NCI-H774 (cell line): Measurements from ENCODE around the gene RNU2-63P.
A peak's percentile ranks its signal among the peaks of the same experiment; 100 is the strongest.
"Not testable (repeated sequence)": the region's sequence is repeated elsewhere in the genome, so short reads cannot be mapped to it uniquely, and the experiment has no call there.

Experiments
- DNase-seq: peaks from one replicate; lab custom pipeline; 2025; lab: John Stamatoyannopoulos, UW

RNU2-63P gene

DNA sequence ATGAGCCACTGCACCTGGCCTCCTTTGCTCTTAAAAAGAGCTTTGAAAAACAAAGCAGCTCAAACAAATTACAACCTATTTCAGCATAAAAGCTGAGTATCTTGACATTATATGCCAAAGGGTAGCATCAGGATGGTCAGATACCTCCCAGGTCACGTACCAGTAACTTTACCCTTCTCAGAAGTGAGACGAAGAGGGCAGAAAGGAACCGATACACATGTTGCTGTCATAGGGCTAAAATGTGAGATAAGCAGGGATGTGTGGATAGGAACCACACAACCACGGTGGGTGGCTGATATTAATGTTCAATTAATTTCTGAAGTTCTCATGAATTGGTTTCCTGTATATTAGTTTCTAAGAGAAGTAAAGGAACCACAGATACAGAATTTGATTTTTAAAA is 12.6 kb upstream of the RNU2-63P start:
- no peak for DNase-seq

DNA sequence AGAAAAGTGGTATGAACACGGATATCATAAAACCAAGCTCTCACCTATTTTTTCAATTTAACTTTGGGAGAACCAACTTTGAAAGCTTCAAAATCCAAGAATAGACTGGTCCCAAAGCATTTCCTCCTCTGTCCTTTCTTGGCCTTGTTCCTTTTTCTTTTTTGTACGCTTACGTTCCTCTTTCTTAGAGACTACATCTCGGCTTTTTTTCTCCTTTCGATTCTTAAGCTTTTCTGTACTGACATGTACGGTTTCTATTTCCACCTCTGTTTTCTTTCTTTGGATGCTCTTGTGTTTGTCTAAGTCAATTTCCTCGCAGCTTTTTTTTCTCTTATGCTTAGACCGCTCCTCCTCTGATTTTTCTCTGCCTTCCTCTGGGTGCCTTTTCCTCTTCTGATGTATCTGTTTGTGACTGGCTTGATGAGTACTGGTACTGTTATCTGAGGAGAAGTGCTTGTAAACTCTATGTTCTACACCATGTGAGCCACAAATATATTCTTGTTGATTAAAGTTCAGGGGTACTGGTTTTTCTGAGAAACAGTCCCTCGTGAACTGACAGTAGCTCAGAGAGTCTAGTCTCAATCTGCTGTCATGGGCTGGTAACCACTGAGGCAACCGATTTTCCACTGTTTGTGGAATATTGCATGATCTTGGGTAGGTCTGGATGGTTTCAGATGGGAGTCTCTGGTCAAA is 11.5 kb upstream of the RNU2-63P start:
- no peak for DNase-seq

DNA sequence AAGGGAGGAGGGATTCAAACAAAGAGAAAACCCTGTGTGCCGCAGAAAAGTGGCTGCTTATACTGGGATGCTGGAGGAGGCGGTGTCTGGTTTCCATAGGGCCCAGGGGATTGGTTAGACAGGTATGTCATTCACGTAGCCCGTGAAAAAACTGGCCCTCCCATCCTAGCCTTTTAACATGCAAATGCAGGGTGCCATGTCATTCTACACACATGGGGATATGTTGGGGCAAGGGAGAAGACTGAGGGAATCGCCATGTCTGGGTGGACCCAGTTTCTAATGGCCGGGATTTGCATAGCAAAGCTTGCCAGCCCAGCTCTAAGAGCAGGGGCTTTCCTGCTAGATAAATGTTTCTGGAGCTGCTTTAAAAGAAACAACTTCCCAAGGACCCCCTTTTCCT is 8.2 kb upstream of the RNU2-63P start:
- no peak for DNase-seq

DNA sequence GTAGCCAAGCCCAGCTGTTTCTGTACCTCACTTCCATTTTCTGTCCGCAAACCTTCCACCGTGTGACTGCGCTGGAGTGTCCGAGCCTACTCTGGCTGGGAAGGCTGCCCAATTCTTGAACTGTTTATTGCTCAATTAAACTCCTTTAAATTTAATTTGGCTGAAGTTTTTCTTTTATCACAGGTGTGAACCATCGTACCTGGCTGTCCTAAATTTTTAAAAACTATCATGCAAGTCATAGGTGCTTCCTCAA is 6.2 kb upstream of the RNU2-63P start:
- DNase-seq, result no peak

DNA sequence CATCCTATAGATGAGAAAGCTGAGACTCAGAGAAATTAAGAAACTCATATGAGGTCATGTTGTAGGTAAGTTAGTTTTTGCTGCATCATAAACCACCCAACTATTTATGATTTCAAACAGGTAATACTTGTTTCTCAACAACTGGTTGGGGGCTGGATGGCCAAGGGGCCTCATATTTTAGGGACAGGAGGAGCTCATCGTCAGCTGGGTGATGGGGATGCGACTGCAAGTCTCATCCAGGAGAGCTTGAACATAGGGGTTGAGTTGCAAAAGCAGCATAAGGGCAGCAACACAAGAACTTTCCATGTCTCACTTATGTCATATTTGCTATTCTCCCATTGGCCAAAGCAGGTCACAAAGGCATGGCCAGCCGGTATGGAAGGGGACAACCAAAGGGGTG is 3.6 kb upstream of the RNU2-63P start:
- DNase-seq, result no peak

DNA sequence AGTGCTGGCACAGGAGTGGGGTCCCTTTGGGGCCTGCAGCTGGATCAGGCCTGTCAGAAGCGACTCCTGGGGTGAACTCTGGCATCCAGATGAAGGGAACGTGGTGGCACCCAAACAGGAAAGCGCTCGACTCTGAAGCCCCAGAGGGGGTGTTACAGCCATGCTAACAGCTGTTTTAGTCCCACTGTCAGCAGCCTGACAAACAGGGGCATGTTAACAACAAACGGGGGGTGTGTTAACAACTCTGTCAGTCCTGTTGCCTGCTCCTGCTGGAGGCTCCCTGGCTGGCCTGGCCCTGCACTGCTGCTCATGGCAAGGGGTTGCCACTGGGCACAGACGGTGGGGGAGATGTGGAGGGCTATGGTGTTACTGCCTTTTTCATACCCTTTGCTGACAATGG is 2.6 kb upstream of the RNU2-63P start:
- DNase-seq, result no peak

DNA sequence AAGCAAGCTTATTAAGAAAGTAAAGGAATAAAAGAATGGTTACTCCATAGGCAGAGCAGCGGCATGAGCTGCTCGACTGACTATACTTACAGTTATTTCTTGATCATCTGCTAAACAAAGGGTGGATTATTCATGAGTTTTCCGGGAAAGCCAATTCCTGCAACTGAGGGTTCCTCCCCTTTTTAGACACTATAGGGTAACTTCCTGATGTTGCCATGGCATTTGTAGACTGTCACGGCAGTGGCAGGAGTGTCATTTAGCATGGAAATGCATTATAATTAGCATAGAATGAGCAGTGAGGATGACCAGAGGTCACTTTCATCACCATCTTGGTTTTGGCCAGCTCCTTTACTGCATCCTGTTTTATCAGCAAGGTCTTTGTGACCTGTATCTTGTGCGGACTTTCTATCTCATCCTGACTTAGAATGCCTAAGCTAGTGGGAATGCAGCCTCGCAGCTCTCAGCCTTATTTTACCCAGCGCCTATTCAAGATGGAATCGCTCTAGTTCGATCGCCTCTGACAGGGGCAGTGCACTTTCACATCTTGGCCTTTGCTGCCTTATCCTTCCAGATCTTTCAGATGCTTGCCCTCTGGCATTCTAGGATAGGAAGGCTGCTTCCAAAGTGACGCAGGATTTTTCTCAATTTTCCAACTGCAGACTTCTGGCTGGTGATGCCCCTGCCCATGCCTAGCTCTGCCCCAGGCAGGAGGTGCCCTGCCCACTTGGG is 1.9 kb upstream of the RNU2-63P start:
- DNase-seq, result not testable (repeated sequence)

DNA sequence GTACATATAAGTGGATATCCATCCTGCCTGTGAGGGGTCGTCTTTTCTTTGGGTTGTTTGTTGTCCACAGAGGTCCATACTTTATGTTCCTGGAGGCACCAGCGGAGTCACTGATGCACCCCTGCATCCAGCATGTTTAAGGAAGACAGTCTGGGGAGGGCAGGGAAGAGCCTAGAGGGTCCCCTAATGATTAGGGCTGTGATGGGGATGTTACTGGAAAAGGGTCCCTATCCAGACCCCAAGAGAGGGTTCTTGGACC is 1.4 kb upstream of the RNU2-63P start:
- DNase-seq, result not testable (repeated sequence)

DNA sequence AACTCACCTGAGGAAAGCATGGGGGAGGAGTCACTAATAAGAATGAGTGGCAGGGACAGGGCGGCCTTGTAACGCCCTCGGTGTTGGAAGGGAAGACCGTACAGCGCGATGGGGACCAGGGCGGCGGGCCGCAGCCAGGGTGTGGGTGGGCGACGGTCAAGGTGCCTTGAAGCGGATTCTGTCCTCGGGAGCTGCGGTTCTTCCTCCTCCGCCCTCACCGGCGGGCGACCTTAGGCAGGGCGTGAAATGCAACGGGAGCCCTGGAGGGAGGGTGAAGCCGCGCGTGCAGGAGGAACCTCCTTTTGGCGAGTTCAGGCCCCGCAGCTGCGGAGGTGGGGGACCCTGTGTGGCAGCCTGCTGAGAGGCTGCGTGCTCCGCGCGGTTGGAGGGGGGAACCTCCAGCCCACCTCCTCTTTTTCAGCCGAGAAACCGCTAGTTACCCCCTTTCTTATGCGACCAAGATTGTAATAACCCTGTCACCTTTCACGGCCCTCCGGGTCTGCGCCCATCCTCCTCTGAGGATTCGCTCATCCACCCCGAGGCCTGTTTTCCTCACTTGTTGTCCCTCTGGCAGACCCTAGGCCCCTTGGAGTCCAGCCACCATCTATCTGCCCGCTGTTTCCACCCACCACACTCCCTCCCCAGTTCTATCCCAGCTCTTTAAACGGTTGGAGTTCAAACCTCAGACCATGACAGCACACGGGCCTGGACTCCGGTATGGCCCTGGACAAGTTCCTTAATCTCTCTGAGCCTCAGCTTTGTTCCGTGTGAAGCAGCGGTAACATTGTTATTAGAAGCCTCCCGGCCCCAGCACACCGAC is 823 bp upstream of the RNU2-63P start:
- peak; percentile 73 for DNase-seq

DNA sequence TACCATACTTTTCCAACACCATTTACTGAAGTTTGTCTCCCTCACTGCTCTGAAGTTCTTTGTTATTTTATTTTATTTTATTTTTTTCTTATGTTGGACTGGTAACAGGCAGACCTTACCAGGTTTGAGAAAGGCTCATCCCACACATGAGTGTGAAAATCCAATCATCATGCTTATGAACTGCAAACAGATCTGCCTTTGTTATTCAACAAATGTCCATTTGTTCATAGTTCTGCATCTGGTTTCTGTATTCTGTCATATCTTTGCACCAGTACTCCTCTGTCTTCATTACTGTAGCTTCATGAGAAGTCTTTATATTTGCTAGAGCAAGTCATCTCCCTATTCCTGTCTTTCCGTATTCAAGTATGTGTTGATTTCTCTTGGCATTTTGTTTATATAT is 5.3 kb downstream of the RNU2-63P start:
- no peak for DNase-seq

DNA sequence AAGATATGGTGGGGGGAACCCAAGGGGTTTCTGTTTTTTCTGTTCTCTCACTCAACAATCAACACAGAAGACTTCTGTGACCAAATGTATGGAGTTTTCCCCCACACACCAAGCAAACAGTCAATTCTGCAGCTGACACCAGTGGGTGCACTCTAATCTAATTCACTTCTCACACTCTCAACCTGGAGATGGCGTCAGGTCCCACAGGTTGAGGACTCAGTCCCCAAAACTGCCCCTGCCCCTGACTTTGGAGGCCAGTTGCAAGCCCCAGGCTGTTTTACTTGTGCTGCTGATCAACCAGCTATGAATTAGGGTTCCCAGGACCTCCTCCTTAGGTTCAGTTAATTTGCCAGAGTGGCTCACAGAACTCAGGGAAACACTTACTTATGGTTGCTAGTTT is 6.2 kb downstream of the RNU2-63P start:
- no peak for DNase-seq

DNA sequence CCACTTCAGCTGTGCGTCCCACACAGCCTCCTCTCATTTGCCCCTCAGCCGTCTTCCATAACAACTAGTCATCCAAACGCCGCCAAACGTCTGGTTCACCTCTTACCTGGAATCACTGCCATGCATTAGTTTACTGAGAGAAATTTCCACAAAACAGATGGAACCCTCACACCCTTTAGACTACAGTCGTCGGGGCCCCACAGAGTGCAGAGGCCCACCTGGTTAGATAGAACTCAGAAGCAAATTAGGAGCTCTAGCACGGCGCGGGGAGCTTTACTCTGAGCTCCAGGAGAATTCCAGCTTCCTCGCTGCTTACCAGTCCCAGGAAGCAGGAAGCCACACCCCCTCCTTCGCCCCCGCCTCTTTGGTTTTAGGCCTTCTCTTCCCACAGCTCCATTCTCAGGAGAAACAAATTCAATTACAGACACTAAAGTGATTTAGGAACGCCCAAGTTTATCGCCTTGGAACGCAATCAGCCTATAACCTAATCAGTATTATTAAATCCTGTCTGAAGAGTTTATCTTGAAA is 9.4 kb downstream of the RNU2-63P start:
- DNase-seq, result no peak

DNA sequence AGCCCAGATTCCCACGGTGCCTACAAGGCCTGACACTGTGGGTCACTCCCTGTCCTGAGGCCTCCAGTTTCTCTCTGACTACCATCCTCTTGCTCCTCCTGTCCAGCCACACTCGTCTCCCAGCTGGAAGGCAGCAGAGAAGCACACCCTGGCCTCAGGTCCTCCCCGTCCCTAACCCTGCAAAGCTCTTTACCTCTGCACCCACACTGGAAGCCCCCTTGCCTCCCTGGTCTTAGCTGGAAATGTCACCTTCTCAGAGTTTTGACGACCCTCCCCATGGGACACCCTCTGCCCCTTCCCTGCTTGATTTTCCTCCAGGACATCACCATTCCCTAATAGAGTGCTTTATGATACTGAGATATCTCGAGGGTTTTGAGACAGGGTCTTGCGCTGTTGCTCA is 10.6 kb downstream of the RNU2-63P start:
- no peak for DNase-seq

DNA sequence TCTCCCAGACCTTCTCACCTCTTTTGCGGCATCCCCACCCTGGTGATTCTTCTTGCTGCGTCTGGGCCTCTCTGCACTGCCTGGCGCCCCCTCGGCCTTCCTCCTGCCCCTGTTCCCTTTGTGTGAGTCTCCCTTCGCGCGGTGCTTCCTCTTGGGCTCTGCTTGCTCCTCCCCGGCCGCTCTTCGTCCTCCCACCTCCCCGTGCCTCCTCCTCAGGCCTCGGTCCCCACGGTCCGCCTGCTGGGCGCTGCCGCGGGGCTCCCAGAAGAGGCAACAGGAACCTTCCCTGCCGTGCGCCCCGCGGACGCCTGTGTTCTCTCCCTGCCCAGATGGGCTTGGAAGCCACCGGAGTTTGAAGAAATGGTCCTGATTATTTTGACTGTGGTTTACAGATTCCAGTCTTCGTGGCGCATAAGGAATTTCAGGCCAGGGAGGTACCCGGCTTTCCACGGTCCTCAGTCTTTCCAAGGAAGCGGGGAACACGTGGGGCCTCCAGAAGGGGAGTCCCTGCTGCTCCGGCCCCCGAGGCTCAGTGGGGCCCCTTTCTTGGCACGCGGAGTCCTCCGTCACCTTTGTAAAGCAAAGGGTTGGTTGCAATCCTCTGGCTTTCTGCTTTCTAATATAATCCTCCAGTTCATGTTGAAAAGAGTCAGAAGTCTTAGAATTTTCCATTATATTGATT is 13.1 kb downstream of the RNU2-63P start:
- no peak for DNase-seq

DNA sequence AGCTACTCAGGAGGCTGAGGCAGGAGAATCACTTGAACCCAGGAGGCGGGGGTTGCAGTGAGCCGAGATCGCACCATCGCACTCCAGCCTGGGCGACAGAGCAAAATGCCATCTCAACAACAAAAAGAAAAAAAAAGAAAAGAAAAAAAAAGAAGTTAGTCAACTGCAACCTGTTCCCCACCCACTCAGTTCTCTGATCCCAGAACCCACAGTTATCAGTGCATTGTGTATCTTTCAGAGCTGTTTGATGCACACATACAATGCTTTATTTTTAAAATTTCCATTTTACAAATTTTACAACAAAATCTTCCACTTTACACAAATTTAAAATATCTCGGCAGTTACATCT is 14.0 kb downstream of the RNU2-63P start:
- DNase-seq, result no peak

DNA sequence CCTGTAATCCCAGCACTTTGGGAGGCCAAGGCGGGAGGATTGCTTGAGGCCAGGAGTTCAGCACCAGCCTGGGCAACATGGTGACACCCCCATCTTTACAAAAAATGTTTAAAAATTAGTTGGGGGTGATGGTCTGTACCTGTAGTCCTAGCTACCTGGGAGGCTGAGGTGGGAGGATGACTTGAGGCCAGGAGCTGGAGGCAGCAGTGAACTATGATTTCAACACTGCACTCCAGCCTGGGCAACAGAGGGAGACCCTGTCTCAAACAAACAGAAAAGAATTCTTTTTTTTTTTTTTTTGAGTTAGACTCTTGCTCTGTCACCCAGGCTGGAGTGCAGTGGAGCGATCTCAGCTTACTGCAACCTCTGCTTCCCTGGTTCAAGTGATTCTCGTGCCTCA is 15.9 kb downstream of the RNU2-63P start:
- DNase-seq, result not testable (repeated sequence)

DNA sequence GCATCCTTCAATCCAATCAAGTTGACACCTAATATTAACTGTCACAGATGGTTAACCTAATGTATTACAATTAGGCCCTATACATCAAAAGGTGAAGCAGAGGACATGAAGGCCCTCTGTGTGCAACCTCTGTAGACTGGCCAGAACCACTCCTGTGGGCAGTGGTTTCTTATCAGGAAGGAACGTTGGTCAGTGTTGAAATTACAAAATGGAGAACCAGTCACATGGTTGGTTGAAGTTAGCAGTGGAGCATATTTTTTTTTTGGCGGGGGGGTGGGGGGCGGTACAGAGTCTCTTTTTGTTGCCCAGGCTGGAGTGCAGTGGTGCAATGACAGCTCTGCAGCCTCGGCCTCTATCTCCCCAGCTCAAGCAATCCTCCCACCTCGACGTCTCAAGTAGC is 19.8 kb downstream of the RNU2-63P start:
- DNase-seq, result no peak

DNA sequence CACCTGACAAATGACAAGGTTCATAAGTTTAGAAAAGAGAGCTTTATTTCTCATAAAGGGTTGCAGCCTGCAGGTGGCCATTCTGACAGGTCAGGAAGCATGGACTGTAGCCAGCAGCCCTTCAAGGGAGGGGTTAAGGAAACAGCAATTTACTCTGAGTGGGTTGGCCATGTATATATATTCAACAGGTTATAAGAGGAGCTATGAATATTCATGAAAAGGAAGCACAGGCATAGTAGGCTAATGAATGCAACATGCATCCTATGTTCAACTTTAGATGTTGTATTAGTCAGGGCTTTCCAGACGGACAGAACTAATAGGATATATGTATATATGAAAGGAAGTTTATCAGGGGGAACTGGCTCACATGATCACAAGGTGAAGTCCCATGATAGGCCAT is 20.6 kb downstream of the RNU2-63P start:
- no peak for DNase-seq

DNA sequence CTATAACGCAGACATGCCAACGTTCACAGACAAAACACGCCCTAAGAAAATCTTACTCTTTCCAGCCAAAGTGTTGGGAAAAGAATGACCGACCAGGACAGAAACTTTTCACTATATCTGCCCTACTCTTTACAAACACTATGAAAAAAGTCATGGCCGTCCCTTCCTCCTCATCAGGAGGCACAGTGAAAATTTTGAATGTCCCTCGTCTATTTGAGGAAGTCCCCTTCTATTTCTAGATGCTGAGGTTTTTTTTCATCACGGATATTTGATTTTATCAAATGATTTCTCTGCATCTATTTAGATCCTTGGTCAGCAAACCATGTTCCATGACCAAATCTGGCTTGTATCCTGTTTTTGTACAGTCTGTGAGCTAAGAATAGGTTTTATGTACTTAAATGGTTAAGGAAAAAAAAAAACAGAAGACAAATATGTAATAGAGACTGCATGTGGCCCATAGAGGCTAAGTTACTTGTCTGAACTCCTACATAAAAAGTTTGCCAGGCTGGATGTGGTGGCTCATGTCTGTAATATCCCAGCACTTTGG is 22.0 kb downstream of the RNU2-63P start:
- DNase-seq, result not testable (repeated sequence)

DNA sequence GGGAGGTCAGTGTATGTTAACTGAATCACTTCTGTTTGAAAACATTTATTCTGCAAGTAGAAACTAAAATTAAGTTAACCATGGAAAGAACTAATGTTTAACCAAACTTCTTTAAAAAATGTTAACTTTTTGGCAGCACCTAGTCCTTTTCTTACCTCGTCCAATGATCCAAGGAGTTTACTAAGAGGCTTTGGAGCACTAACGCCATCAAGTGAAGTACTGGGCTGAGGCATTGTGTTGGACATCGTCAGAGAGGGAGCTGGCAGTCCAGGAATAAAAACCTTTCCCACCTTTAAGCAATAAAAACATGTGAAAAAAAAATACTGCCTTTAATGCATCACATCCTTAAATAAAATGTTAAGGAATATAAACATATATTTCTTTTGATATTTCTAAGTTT is 23.8 kb downstream of the RNU2-63P start:
- DNase-seq, result not testable (repeated sequence)

DNA sequence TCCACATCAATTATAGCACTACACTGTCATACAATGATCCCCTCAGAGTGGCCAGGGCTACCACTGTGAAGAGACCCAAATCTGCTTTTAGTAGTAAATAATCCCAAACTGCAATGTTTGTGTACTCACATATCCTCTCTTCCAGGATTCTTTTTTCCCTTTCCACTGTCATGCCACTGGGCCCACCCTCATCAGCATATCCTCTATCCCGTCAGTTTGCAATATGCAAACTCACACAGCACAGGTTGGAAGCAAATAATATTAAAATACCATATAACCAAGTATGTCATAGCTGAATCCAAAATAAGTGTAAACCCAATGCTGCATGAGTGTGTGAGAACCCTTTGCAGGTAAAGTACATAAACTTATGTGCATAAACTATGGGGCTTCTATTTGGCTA is 28.9 kb downstream of the RNU2-63P start:
- not testable (repeated sequence) for DNase-seq

DNA sequence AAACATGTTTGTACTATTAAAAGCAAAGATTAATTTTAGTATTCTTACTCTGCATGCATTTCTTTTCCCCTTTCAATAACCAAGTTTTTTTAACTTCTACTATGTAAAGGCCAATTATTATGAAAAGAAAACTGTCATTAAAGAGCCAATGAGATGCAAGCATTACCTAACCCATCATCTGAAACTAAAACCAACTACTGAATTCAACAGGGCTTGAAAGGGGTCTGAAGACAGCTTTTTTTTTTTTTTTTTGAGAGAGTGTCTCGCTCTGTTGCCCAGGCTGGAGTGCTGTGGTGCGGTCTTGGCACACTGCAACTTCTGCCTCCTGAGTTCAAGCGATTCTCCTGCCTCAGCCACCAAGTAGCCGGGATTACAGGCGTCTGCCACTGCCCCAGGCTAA is 30.4 kb downstream of the RNU2-63P start:
- DNase-seq, result not testable (repeated sequence)

DNA sequence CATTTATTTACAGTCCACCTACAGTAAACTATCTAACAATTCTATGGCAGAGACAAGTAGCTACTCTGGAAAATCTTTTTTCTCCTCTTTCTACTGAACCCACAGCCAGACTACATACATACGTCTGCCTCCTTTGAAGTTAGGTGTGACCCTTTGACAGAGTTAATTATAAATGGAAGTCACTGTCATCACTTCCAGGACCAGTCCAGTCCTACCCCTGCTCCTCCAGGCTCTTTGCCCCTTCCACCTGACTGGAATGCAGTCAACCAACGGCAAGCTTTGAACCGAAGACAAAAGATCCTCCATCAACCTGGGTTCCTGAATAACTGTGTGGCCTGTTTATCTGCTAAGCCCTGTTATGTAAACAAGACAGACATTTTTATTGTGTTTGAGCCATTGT is 35.2 kb downstream of the RNU2-63P start:
- not testable (repeated sequence) for DNase-seq
